ENCODE results near the gene SMIM17. TPM values are rescaled to one million over a fixed set of nuclear protein-coding genes. Genes with fewer than 3 reads are reported as not detected.

Gene SMIM17
- total RNA-seq: 0.25 TPM in 1 of 2 replicates, not detected in the other

DNA sequence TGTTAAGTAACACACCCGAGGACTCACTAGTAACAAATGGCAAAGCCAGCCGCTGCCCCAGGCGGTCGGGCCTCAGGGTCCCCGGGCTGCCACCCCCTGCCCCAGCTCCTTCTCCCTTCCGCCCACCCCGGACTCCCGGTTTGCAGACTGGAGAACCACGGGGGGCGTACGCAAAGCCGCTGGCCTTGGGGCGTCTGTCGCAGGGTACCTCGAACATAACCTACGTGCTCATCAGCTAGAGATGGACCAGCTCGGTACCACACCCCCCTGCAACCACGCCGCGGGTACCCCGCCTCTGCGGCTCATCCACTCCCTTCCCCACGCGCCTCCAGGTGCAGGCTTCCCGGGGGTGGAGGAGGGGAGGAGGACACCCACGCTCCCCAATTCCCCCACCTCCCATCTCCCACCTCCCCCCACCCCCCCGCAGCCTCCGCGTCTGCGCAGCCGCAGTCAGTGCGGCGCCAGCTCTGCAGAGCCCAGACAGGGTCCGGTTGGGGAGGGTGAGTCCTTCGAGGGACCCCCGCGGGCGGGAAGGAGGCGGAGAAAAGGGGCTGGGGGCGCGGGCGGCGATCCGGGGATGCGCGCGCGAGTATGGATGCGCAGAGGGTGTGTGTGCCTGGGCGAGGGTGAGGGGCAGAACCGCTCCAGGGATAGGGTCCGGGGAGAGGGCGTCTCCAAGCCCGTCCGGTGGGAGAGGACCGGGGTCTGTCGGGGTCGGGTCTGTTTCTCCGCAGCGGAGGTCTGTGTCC, at the start of gene SMIM17:
Gene SMIM17 (plus strand): TSS at position 449 of the 749 bp plus-strand sequence. CDS start 2,509 bp downstream, outside the sequence.

DNA sequence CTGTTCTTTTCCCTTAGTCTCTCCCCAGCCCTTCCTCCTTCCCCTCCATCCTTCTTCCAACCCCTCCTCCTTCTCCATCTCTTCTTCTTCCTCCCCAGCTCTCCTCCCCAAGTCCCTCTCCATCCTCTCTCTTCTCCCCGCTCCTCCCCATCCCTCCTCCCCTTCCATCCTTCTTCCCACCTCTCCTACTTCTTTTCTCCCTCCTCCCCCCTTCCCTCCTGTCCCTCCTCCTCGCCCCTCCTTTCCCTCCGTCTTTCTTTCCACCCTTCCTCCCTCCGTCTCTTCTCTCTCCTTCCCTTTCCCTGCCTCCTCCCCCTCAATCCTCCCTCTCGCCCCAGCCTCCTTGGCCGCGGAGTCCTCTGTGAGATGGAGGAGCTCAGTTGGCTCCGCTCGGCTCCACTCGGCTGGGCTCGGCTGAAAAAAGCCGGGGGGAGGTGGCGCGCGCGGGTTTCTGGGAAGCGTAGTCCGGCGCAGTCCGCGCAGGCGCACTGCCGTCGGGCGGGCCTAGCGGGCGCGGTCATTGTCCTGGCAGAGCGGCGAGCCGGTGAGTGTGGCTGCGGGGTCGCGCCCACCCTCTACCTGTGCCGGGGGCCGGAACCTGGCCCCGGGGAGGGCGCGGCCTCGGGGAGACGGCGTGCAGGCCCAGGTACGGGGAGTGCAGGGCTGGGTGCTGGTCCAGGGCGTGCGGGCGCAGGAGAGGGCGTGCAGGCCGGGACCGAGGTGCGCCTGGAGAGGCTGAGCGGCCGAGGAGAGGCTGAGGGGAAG, 48.0 kb upstream of the SMIM17 start, which contains the start of gene ZNF71:
Gene ZNF71 (plus strand): TSS at position 520 of the 765 bp plus-strand sequence. CDS start 6,257 bp downstream, outside the sequence.

DNA sequence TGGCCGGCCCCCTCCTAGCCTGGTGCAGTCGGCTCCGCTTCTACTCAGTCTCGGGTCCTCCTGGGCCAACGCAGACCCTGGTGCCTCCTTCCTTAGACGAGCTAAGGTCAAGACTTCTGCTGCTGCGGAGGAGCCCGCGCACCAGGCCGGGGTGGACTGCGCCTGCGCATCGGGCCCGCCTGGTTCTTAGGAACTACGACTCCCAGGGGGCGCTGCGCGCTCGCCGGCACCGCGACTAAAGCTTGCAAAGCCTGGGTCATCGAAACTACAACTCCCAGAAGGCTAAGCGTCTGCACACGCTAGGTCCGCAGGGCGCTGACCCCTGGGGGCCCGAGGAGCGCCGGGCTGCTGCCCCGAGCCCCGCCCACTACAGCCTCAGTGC, 28.6 kb downstream of the SMIM17 start, which contains the start of gene ZNF835:
Gene ZNF835 (minus strand): TSS at position 145 of the 382 bp plus-strand sequence. CDS start 6,559 bp downstream, outside the sequence.

Other genes starting within 250 kb of the SMIM17 start
- gene ZNF582, start 249.6 kb upstream of the SMIM17 start, total RNA-seq: 1.00 and 2.5 TPM in 2 replicates
- gene ZNF583, start 238.8 kb upstream of the SMIM17 start, total RNA-seq: 5.8 and 7.7 TPM in 2 replicates
- gene ZNF667, start 165.8 kb upstream of the SMIM17 start, total RNA-seq: 1.8 and 5.5 TPM in 2 replicates
- gene ZNF471, start 135.3 kb upstream of the SMIM17 start, total RNA-seq: 2.3 and 4.4 TPM in 2 replicates
- gene ZFP28, start 104.2 kb upstream of the SMIM17 start, total RNA-seq: 10.5 and 13.7 TPM in 2 replicates
- 3.5 and 4.9 TPM in 2 replicates for gene ZNF470, start 75.7 kb upstream of the SMIM17 start, total RNA-seq
- 7.4 and 8.7 TPM in 2 replicates for gene ZNF71, start 47.9 kb upstream of the SMIM17 start, total RNA-seq
- 0.44 and 2.6 TPM in 2 replicates for gene ZNF835, start 28.6 kb downstream of the SMIM17 start, total RNA-seq
- 1.9 and 3.9 TPM in 2 replicates for gene PEG3, start 197.6 kb downstream of the SMIM17 start, total RNA-seq
- gene ZIM2, start 197.6 kb downstream of the SMIM17 start, total RNA-seq: 0.12 TPM in 1 of 2 replicates, not detected in the other

Measured in uterine smooth muscle cell (primary cell).